AG08396 (cell line): Measurements from ENCODE around the gene CLCN5.

Experiments used
- DNase-seq: peaks from one replicate; pipeline ENCODE4 v3.0.0; 2012; ENCODE audit warnings: low spot score, mixed read lengths

Gene CLCN5

GRCh38 chrX:49934148-49934547, 11.8 kb downstream of the CLCN5 start:
- no peak for DNase-seq

DNA sequence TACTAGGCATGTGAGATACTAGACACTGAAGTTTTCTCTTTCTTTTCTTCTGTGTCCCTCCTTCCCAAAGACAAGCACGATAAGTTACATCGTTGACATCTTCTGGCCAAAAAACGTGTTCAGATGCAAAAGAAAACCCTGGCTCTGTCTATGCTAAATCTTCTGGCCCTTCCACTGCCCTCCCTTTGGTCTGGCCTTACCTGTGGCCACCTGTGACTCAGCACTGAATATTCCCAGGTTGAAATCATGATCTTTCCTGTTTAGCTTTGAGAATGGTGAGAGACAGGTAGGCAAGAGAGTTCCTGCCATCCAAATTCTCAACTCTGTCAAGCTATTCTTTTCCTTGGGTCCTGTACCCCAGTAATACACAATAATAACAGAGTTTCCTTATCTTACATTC, 12.3 kb downstream of the CLCN5 start:
- DNase-seq: no peak

DNA sequence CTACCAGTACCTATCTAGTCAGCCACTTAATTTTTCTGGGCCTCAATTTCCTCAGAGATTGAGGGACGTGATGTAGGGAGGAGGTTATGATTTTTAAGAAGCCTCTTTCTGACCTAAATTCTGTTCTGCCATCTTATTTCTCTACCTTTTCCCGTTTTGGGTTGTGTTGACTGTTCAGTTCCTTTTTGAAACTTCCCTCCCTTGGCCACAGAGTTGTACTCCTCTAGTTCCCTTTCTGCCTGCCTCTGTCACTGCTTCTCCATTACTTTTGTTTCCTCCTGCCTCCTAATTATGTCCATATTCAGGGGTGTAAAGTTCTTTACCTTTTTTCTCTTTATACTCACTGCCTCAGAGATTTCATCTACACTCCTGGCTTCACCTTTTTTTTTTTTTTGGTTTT, 25.4 kb downstream of the CLCN5 start:
- DNase-seq: no peak

GRCh38 chrX:49949961-49950360, 27.6 kb downstream of the CLCN5 start:
- DNase-seq: no peak

DNA sequence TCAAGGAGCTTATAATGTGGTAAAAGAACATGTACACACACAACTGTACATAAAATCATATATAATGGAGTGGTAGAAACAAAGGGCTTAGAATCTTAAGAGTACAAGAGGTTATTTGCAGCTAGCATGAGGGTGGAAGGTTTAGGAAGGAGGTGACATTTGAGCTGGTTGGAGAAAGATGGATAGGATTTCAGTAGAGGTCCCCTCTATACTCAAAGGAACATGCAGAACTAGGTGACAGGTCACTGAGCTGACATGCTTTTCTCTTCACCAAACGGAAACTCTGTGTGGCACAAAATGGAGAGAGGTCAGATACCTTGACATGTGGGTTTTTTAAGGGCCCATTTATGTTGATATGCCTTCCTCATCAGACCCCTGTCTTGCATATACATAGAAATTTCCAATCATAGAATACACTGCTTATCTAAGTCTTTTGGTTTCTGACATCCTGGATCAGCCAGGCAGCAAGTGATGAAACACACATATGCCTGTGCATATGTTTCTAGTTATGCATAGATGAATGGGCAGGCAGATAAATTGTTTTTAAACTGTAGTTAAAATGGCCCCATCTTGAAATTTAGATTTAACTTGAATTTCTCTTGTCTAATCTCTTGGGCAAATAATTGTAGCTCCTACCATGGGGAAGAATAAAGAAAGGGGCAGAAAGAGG, 29.3 kb downstream of the CLCN5 start:
- DNase-seq: no peak

DNA sequence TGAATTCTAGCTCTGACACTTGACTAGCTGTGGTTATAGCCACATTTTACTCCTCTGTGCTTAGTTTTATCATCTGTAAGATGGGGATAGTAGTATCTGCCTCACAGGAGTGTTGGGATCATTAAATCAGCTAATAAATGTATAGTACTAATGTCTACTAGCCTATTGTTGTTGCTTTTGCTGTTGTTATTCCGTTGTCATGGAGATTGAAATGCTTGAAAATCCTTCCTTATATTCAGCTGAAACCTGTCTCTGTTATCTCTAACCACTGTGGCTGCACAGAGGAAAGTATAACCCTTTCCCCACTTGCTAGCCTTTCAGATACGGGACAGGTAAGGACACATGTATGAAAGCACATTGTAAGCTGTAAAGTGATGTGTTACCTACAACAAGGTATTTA, 33.9 kb downstream of the CLCN5 start:
- DNase-seq: no peak

- DNase-seq: no peak
These were observed 36.5 kb downstream of the CLCN5 start for GRCh38 chrX:49958727-49959485.

- no peak for DNase-seq
These were observed 37.2 kb downstream of the CLCN5 start for GRCh38 chrX:49959602-49960001.

GRCh38 chrX:49960061-49960460, 37.7 kb downstream of the CLCN5 start:
- DNase-seq: no peak

- no peak for DNase-seq
These were observed 48.3 kb downstream of the CLCN5 start for GRCh38 chrX:49970674-49971073.

DNA sequence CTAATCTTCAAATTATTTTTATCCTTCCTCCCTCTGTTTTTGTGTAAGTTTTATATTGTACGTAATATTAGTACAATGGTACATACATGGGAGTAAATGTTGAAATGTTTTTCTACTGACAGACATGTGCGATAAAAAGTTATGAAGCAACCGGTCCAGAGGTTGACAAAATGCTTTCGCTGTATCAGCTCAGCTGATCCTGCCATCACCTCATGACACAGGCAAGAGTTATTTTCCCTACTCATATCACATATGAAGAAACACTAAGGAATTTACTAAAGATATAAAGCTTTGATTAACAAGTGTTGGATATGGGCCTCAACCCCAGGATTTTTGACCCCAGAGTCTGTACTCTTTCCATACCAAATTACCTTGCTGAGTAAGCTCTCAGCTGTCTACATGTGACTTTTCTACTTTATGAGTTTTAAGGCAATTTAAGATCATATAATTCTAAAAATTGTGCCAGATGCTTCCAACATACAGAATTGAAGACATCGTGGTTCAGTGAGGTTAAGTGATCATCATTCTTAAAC, 50.0 kb downstream of the CLCN5 start:
- DNase-seq: no peak

DNA sequence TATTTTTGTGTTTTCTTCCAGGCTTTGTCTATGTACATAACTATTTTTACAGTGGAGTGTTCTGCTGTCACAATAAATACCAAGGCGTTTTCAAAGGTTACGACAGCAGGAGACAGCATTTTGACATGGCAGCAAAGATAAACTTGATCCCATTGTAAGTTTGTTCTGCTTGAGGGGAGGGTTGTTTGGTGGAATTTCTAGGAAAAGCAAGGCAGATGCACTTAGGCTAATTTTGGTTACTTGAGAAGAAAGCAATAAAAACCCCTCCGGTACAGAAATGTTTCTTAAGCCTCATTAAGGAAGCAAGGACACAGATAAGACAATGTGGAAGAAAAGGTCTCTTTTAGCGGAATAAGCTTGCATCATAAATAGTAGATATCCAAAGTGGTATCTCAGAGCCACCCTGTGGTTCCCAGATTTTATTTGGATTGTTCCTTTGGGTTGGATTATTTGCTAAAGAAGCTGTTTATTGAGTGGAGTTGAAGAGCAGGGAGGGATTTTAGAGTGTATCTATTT, 54.3 kb downstream of the CLCN5 start:
- no peak for DNase-seq

DNA sequence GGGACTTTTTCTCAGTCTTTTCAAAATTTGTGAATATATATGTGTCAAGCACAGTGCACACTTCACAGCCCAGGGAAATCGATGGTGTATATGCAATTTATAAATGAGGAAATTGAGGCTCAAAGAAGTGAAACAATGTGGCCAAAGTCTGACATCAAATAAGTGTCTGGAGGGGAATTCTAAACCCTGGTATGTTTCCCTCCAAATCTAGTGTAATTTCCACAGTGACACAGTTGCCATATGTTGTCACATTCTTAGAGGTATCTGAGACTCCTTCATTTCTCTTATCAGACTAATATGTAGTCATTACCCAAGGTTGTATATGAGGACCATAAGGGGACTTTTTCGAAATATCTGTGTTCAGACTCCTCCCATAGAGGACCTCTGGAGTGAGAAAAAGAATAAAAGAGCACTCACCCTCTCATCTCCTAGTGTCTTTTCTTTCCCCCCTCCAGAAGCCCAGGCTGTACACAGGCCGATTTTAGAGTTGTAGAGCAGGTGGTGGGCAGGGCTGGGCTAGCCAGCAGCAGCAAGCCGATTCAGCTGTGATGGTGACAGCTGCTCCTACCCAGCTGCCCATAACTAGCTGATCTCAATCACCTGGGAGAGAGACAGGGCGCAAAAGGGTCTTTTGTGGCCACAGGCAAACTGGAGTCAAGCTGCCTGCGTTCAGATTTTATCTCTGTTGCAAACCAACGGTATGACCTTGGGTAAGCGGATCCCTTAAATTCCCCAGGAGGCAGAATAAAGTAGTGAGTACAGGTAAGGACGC, 55.1 kb downstream of the CLCN5 start:
- no peak for DNase-seq

DNA sequence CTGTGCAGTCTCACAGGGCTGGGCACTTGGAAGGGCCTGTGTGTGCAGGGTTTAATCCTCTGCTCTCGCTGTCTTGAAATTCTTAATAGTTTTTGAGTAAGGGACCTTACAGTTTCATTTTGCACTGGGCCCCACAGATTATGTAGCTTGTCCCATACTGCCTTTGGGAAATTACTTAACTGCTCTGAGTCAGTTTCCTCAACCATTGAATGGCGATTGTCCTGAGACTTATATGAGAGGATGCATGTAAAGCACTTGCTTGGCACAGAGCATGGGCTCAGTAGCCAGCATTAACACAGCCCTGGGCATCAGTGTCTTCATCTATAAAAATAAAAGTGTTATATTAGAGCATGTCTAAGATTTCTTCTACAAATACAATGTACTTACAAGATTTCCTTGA, 55.8 kb downstream of the CLCN5 start:
- DNase-seq: no peak

GRCh38 chrX:49986058-49986457, 63.7 kb downstream of the CLCN5 start:
- no peak for DNase-seq

GRCh38 chrX:49987651-49988050, 65.3 kb downstream of the CLCN5 start:
- no peak for DNase-seq

DNA sequence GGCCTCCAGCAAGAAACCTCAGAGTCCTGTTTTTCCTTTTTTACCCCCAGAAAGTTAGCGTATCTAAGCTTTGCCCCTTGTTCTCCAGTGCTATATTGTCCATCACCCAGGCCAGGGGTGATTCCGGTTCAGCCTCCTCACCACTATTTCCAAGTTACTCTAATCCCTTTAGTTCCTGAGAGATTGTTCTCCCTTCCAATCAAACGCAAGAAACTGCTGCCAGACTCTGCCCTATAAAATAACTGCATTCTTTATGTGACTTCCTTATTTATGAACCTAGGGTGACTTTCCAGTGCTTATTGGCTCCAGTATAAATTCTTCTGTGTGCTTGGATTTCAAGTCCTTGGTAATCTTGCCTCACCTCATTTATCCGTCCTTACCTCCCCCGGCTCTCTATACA, 65.7 kb downstream of the CLCN5 start:
- DNase-seq: no peak

DNA sequence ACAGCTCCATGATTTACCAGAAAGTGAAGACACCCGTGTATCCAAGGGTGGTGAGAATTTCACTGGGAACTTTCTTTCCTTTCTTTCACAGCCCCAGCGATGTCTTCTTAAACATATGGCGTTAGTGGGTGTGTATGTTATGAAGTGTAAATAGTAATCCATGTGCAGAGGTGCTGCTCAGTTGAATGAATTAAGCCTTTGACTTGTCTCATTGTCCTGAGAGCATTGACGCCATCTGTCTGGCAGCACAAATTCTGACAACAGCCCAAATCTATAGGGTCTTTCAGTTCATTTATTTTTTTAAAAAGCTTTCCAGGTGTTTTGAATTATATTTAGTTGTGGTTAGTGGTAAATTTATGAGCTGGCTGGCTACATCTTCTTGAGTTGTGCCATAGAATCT, 69.4 kb downstream of the CLCN5 start:
- DNase-seq: no peak

DNA sequence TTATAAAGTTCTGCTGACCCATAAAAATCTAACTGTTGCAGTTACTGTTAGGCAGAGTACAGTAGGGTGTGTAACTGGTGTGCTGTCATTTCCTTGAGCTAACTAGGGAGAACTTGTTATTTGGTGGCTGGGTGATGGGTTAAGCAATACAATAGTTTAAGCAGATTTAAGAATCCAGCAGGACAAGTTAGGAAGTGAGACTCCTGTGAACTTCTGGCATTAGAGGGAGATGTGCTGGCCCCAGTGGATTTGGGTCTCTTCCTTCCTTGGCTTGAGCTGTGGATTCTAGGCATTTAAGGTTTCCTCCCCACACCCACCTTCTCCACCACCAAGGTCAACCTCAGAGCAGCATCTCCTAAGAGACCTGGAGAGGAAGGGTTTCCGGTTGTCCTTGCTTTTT, 70.5 kb downstream of the CLCN5 start:
- DNase-seq: no peak

- DNase-seq: no peak
These were observed 71.3 kb downstream of the CLCN5 start for GRCh38 chrX:49993661-49994060.

DNA sequence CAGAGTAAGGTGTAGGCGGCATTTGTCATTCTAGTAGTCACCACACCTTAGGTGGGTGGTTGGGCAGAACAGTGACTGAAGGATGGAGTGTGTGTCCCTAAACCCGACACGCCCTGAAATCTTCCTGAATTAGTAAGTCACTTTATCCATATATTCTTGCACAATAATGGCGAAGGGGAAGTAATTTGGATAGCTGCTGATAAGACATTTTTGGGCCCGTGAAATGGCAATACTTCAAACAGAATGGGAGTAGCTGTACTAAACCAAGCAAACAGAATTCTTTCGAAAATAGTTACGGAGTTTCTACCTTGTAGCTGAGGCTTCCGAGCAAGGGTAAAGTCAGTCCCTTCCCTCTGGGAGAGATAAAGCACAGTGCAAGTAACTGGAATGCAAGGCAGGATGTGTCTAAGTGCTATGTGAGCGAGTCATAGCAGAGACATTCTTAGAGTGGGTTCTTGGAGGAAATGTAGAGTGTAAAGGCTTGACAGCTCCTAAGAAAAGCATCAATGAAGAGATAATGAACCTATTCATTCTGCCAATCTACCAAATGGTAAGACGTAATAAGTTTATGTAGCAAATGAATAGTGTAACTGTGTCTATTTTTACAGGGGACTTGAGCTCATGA, 72.8 kb downstream of the CLCN5 start:
- peak; percentile 27 for DNase-seq

- DNase-seq: no peak
These were observed 73.5 kb downstream of the CLCN5 start for GRCh38 chrX:49995795-49996455.
